Measurements from ENCODE around the gene POLE.

- no peak for TF ChIP-seq POLR2A (IDR thresholded peaks at IDR 0.05; ENCODE audit: low read depth, low read length)
- TF ChIP-seq POLR2AphosphoS5 (IDR thresholded peaks at IDR 0.05; ENCODE audit: low read depth, low read length), result no peak
These were observed 31.5 kb upstream of the POLE start for GRCh38 chr12:132718644-132719043.
